Measurements from ENCODE around the gene RXFP1. TPM values are rescaled to one million over a fixed set of nuclear protein-coding genes. Genes with fewer than 3 reads are reported as not detected.

RXFP1 gene
- polyA plus RNA-seq, 1 of the 3 experiments (the other 2 are of a cell fraction) = not detected

DNA sequence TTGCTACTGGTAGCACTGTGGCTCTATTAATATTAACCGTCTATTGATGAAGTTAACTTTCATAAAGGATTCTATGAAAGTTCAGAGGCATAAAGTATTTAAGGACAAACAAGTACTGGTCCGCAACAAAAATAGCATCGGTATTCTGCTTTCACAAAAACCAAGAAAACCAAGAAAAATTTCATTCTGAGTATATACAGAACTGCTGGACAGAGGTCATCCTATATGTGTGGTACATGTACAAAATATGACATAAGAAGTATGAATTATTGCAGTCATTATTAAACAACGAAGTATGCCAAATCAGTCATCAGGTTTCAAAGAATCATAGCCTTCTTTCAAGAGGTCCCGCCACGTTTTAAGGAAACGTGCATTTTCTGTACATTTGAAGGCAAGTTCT, 147.6 kb downstream of the RXFP1 start (continued):
- TF ChIP-seq, protein P1, sequence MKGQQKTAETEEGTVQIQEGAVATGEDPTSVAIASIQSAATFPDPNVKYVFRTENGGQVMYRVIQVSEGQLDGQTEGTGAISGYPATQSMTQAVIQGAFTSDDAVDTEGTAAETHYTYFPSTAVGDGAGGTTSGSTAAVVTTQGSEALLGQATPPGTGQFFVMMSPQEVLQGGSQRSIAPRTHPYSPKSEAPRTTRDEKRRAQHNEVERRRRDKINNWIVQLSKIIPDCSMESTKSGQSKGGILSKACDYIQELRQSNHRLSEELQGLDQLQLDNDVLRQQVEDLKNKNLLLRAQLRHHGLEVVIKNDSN (IDR thresholded peaks at IDR 0.05; ENCODE audit: borderline replicate concordance, low read depth) = no peak
- TF ChIP-seq, protein P2, sequence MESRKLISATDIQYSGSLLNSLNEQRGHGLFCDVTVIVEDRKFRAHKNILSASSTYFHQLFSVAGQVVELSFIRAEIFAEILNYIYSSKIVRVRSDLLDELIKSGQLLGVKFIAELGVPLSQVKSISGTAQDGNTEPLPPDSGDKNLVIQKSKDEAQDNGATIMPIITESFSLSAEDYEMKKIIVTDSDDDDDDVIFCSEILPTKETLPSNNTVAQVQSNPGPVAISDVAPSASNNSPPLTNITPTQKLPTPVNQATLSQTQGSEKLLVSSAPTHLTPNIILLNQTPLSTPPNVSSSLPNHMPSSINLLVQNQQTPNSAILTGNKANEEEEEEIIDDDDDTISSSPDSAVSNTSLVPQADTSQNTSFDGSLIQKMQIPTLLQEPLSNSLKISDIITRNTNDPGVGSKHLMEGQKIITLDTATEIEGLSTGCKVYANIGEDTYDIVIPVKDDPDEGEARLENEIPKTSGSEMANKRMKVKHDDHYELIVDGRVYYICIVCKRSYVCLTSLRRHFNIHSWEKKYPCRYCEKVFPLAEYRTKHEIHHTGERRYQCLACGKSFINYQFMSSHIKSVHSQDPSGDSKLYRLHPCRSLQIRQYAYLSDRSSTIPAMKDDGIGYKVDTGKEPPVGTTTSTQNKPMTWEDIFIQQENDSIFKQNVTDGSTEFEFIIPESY (IDR thresholded peaks at IDR 0.05; ENCODE audit: borderline replicate concordance, low read depth) = no peak
- TF ChIP-seq SIN3A (IDR thresholded peaks at IDR 0.05; ENCODE audit: borderline replicate concordance, low read depth, low read length) = no peak
- TF ChIP-seq ELF1 (IDR thresholded peaks at IDR 0.05) = no peak
- TF ChIP-seq GABPA (IDR thresholded peaks at IDR 0.05; ENCODE audit: low read depth) = no peak
- no peak for TF ChIP-seq FOXJ3 (CRISPR knock-in tag; IDR thresholded peaks at IDR 0.05)
- no peak for TF ChIP-seq MXI1 (IDR thresholded peaks at IDR 0.05; ENCODE audit: low read depth, low read length)
- TF ChIP-seq GATA2 (CRISPR knock-in tag; IDR thresholded peaks at IDR 0.05) = no peak
- TF ChIP-seq EP300 (IDR thresholded peaks at IDR 0.05; ENCODE audit: borderline replicate concordance in 1 of 2, low read depth in 1 of 2, low read length in 1 of 2) = no peak
- no peak for TF ChIP-seq NRF1 (IDR thresholded peaks at IDR 0.05; ENCODE audit: low read depth, low read length)
- TF ChIP-seq TEAD4 (IDR thresholded peaks at IDR 0.05; ENCODE audit: borderline replicate concordance, insufficient read depth) = no peak
- TF ChIP-seq TCF12 (IDR thresholded peaks at IDR 0.05) = no peak

DNA sequence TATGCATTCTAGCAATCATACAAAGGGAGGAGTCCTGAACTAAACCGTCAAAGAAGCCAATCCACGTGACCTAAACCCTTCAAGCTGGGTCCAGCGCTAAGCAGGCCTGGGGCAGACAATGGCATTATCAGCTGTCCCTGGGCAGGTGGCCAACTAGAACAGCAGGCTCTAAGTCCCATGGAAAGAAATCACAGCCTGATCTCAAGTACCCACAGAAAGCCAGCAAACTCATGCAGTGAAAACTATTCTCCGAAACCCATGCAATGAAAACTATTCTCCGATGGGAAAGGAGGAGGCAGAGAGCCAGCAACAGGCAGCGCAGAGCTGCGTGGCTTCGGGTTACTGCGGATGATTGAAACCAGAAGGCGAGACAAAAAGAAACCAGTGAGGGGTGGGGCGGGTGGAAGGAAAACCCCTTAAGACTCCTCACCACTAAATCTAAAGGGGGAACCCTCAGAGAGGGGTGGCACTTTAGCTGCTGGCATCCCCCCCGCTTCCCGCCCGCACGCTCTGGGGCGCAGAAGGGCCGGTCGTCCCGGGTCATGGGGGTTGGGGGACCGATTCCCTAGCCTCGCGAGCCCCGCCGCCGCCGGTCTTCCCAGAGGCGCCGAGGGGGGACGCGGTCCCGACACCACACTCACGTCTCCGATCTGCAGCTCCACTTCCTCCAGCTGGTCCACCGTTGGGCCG, 149.4 kb downstream of the RXFP1 start:
- Histone ChIP-seq H3K4me3 (ENCODE audit: low read depth in 2 of 2, low read length in 1 of 2) (peak overlapping the region; percentile 89 to 98), H3K9me2 (no peaks in the 10 kb centered on the region), H3K79me2 (ENCODE audit: insufficient read depth) (peaks cover 60% of the 10 kb centered on the region), H3K27me3 (ENCODE audit: insufficient read depth) (no peaks in the 10 kb centered on the region), H3K9me3 (no peaks in the 10 kb centered on the region), H3F3A (replicated peaks; ENCODE audit: insufficient read depth) (peaks cover 23% of the 10 kb centered on the region), H3K36me3 (replicated peaks in 1 of 2; ENCODE audit: control insufficient read depth in 1 of 2, insufficient read depth in 2 of 2, low read length in 1 of 2) (peaks cover 14 to 16% of the 10 kb centered on the region in 2 experiments), H2AFZ (ENCODE audit: low read depth) (peak overlapping the region; percentile 71), H3K27ac (ENCODE audit: low read depth in 2 of 2, low read length in 1 of 2) (peak overlapping the region; percentile 91 to 92), H3K9ac (peak overlapping the region; percentile 91), H3K4me2 (peak overlapping the region; percentile 82), H4K20me1 (ENCODE audit: insufficient read depth) (peaks cover 17% of the 10 kb centered on the region; the same call in 1 of the 2 replicates), H3K4me1 (ENCODE audit: control insufficient read depth in 1 of 2, insufficient read depth in 2 of 2, low read depth in 1 of 2, low read length in 1 of 2) (peaks cover 14 to 16% of the 10 kb centered on the region in 2 experiments; a peak in 3 of 4 replicates)
- ChIA-PET CTCF (interaction anchor here (1.0 to 1.4 kb wide), 3 partner anchors 34 to 47 kb away, joined by 3 to 4 read pairs (median 3); no protein-coding TSS in a partner anchor), POLR2A (no interaction called here)
- DNase-seq = peak; percentile 77
- under 1% methylated on average over 18 of the region's 35 CpGs for WGBS (ENCODE audit: low lambda C conversion rate)
- TF ChIP-seq MEF2A (IDR thresholded peaks at IDR 0.05; ENCODE audit: borderline replicate concordance, low read depth) = no peak
- TF ChIP-seq, protein P3, sequence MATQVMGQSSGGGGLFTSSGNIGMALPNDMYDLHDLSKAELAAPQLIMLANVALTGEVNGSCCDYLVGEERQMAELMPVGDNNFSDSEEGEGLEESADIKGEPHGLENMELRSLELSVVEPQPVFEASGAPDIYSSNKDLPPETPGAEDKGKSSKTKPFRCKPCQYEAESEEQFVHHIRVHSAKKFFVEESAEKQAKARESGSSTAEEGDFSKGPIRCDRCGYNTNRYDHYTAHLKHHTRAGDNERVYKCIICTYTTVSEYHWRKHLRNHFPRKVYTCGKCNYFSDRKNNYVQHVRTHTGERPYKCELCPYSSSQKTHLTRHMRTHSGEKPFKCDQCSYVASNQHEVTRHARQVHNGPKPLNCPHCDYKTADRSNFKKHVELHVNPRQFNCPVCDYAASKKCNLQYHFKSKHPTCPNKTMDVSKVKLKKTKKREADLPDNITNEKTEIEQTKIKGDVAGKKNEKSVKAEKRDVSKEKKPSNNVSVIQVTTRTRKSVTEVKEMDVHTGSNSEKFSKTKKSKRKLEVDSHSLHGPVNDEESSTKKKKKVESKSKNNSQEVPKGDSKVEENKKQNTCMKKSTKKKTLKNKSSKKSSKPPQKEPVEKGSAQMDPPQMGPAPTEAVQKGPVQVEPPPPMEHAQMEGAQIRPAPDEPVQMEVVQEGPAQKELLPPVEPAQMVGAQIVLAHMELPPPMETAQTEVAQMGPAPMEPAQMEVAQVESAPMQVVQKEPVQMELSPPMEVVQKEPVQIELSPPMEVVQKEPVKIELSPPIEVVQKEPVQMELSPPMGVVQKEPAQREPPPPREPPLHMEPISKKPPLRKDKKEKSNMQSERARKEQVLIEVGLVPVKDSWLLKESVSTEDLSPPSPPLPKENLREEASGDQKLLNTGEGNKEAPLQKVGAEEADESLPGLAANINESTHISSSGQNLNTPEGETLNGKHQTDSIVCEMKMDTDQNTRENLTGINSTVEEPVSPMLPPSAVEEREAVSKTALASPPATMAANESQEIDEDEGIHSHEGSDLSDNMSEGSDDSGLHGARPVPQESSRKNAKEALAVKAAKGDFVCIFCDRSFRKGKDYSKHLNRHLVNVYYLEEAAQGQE (IDR thresholded peaks at IDR 0.05; ENCODE audit: low read depth, low read length) = no peak
- TF ChIP-seq, protein P4, sequence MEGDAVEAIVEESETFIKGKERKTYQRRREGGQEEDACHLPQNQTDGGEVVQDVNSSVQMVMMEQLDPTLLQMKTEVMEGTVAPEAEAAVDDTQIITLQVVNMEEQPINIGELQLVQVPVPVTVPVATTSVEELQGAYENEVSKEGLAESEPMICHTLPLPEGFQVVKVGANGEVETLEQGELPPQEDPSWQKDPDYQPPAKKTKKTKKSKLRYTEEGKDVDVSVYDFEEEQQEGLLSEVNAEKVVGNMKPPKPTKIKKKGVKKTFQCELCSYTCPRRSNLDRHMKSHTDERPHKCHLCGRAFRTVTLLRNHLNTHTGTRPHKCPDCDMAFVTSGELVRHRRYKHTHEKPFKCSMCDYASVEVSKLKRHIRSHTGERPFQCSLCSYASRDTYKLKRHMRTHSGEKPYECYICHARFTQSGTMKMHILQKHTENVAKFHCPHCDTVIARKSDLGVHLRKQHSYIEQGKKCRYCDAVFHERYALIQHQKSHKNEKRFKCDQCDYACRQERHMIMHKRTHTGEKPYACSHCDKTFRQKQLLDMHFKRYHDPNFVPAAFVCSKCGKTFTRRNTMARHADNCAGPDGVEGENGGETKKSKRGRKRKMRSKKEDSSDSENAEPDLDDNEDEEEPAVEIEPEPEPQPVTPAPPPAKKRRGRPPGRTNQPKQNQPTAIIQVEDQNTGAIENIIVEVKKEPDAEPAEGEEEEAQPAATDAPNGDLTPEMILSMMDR (IDR thresholded peaks at IDR 0.05) = no peak
- 0 out of 2 replicates have a peak, but pooled peaks have one; percentile 35 for TF ChIP-seq FOXJ3 (CRISPR knock-in tag; IDR thresholded peaks at IDR 0.05)
- no peak for TF ChIP-seq RCOR1 (IDR thresholded peaks at IDR 0.05; ENCODE audit: low read length)
- TF ChIP-seq GABPA (IDR thresholded peaks at IDR 0.05; ENCODE audit: low read depth) = no peak
- no peak for TF ChIP-seq EZH2phosphoT487 (IDR thresholded peaks at IDR 0.05; ENCODE audit: borderline replicate concordance, low read depth)
- no peak for TF ChIP-seq TEAD4 (IDR thresholded peaks at IDR 0.05; ENCODE audit: borderline replicate concordance, insufficient read depth)
- TF ChIP-seq CHD2 (IDR thresholded peaks at IDR 0.05; ENCODE audit: low read length, partially characterized antibody) = peak; percentile 49
- TF ChIP-seq EP300 (IDR thresholded peaks at IDR 0.05; ENCODE audit: borderline replicate concordance in 1 of 2, low read depth in 1 of 2, low read length in 1 of 2) = no peak
- TF ChIP-seq GATA2 (CRISPR knock-in tag; IDR thresholded peaks at IDR 0.05) = peak; percentile 52
- TF ChIP-seq RFX5 (IDR thresholded peaks at IDR 0.05; ENCODE audit: low read length) = no peak
- TF ChIP-seq, protein P1 (IDR thresholded peaks at IDR 0.05; ENCODE audit: borderline replicate concordance, low read depth) = peak; percentile 78
- TF ChIP-seq RAD21 (IDR thresholded peaks at IDR 0.05; ENCODE audit: low read length) = no peak
- TF ChIP-seq ELF1 (IDR thresholded peaks at IDR 0.05) = no peak

Measured in SK-N-SH (cell line).